Left renal cortex interstitium (tissue), 4 donors: Measurements from ENCODE around the gene LARP6. TPM values are rescaled to one million over a fixed set of nuclear protein-coding genes. Genes with fewer than 3 reads are reported as not detected.

Experiments used
- DNase-seq, 4 donors: peaks; one replicate each; pipeline ENCODE4 v3.0.0-alpha.2; 2013; ENCODE audit warnings: low read depth in 4 of 4, low spot score in 2 of 4, missing footprints in 1 of 4
- polyA plus RNA-seq, 4 donors: library from polyadenylated mRNA; unstranded; fragments of 120-200 nt; gene quantifications; one replicate each; pipeline ENCODE4 v1.2.1, GENCODE V29; 2013; ENCODE audit not compliant: insufficient read length in 4 of 4

Gene LARP6
- polyA plus RNA-seq, 4 donors, result 13.8 to 23.4 (median 17.3) TPM

DNA sequence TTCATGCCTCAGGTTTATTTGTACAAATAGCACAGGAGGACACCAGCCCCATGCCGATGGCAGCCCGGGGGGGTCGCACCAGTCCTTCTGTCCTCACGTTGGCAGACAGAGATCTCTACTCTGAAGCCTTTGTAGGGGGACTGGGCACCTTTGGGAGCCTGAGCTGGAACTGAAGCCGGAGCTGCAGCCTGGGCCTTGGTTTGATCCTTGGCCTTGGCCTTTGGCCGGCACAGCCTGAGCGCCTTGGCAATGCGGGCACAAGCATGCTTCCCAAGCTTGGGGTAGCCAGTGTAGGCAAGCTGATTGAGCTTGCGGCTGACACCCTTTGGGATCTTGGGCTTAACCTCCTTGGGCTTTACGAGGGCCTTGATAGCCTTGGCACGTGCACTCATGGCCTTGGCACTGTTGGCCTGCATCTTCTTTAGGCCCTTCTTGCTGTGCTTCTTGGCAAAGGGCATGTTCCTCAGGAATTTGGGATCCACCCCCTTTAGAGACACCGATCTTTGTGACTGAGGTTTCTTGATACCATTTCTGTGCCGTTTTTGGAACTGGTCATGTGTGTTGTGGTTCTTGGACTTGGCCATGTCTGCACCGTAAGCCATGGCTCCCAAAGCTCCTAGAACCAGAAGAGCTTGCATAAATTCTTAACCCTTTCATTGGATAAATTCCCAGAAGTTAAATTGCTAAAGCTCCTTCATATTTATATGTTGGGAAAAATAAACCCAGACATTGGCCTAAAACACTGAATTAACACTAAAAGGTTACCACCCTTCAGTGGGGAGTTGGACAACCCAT, 57.2 kb downstream of the LARP6 start:
- no peak for DNase-seq

DNA sequence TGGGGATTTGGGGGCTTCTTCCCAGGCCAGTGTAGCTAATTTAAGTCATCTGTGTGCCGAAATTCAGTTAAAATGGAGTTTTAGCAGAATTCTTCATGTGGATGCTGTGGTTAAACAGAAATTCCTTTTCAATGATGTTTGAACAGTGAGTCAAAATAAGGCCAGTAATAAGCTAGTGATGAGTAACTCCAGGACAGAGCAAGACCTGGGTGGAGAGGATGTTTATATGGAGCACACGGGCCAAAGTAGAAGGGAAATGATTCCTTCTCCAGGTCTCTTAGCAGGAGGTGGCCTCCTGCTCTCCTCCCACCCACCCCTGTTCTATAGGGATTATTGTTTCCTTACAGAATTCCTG, 58.7 kb downstream of the LARP6 start:
- no peak for DNase-seq

DNA sequence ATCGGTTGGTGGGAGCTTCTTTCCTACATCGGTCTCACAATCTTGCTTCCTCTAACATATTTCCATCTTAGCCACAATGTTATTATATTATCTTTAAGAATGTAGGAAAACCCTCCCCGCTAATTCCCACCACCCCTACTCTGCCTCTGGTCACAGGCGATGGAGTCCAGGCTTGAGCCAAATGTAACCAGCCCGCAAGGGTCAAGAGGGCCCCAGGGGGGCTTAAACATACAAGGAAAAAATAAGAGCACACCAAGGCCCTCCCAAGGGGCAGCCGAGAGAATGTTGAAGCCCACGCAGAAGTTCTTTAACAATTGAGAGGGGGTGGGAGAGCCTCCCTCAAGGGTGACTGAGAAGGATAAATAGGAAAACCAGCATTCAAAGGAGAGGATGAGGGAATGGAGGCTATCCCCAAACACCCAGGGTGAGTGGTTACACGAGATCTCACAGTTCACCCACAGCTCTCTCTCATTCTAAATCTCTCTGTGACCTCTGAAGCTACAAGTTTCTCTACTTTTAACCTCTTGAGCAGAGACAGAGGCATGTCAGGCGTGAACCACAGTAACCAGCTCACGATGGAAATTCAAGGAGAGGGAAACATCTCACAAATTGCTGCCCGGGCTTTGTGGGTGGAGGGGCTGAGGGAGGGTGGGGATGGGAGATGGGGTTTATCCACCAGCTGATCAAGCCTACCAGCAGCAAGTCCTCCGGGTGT, 59.2 kb downstream of the LARP6 start:
- DNase-seq, result no peak

DNA sequence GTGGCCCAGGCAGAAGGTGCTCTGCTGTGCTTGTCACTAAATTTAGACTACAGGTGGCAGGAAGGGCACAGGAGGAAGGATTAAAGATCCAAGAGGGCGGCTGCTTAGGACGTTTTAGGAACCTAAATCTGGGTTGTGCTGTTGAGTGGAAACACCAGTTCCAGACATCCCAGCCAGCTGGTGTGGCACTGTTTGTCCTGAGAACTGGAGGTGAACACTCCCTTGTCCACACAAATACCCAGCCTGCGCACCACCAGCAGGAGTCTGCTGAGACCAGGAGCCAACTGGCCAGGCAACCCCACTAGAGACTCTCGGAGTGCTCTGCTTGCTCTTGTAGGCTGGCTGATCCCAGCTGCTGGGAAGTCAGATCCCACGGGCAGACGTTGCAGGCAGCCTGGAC, 60.3 kb downstream of the LARP6 start:
- DNase-seq, result no peak

DNA sequence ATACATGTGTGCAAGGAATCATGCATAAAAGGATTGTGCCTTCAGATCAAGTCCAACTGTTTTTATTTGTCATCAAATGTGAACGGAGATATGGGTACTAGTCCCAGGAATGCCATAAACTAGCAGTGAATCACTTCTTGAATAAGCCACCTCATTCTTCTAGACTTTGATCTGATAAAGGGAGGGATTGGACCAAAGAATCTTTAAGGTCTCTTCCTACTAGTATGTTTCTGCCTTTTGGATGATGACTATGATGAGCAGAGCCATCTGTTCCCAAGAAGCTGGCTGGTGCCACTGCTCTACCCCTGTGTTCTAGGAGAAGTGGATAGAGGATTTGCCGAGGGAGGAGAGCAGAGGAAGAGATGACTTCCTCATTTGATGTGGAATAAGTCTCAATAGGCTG, 61.8 kb downstream of the LARP6 start:
- no peak for DNase-seq

DNA sequence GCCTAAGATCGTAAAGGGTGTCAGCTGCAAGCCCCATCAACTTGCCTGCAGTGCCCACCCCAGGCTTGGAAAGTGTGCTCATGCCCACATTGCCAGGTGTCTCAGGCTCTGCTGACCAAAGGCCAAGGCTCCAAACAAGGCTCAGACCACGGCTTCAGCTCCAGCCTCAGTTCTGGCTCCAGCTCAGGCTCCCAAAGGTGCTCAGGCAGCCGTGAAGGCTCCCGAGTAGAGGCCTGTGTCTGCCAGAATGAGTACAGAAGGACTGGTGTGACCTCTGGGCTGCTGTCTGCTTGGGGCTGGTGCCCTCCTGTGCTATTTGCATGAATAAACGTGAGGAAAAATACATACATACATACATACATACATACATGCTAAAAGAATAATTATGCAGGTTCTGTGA, 62.7 kb downstream of the LARP6 start:
- no peak for DNase-seq

DNA sequence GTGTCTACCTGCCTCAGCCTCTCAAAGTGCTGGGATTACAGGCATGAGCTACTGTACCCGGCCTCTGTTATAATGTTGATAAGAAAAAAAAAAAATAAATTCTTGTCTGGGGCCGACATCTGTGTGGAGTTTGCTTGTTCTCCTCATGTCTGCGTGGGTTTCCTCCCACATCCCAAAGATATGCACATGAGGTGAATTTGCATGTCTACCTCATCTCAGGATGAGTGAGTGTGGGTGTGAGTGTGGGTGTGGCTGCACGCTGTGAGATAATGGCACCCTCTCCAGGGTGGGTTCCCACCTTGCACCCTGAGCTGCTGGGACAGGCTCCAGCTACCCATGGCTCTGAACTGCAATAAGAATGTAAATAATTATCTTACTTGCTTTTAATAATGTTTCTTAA, 64.7 kb downstream of the LARP6 start:
- no peak for DNase-seq

DNA sequence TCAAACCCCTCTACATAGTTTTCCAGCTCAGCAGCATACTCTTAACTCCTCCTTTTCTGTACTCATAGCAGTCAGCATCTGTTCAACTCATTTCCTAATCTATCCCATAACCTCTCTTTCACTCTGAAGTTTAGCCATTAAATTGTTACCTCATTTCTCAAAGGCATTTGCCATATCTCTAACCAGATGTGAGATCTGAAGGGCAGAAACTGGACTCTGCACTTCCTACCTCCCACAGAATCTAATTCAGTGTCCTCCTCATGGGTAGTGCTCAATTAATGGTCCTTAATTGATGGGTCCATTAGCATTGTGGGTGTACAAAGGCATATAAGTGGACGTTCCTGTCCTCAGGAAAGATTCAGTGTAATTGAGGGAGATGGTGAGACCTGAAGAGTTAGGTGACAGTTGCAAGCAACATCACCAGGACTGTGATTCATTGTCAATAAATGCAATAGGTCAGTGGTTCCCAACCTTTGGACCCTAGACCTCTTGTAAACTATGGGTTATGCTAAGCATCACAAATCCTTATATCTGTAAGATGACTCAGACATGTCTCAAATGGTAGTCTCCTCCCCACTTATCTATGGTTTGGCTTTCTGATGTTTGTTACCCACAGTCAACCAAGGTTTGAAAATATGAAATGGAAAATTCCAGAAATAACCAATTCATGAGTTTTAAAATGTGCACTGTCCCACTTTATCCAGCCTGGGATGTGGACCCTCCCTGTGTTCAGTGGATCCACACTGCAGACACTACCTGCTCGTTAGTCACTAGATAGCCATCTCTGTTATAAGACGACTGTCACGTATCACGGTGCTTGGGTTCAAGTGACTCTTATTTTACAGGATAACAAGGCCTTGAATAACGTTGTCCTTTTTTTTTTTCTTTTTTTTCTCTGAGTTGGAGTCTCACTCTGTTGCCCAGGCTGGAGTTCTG, 65.6 kb downstream of the LARP6 start:
- no peak for DNase-seq

DNA sequence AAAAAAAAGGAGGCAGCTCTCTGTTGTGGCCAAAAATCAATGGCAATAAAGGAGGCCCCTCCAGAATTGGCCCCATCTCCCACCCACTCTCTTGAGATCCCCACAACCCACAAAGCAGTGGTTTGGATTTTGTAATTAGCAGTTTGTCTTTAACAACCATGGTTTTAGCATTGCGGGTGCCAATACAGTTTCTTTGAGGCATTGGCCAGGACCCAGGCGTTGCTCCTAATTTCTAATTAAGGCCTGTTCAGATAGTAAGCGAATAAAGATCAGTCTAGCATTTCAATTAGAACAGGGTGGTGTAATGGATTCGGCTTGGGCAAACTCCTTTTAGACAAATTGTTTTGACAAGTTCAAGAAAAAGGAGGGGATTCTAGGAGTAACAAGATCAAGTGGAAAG, 67.0 kb downstream of the LARP6 start:
- no peak for DNase-seq

DNA sequence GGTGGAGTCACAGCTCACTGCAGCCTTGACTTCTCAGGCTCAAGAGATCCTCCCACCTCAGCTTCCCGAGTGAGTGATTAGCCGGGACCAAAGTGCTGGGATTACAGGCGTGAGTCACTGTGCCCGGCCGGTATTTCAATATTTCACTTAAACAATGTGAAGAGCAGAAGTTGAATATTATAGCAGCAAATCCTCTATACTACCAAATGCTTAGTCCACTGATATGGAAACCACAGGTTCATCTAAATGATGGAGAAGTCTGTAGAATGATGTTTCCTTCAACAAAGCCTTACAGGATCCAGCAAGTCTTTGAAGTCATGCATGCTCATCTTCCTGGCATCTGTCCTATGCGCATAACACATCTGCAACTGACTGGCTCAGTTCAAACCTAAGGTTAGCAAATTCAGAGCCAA, 70.3 kb downstream of the LARP6 start:
- DNase-seq, result no peak

DNA sequence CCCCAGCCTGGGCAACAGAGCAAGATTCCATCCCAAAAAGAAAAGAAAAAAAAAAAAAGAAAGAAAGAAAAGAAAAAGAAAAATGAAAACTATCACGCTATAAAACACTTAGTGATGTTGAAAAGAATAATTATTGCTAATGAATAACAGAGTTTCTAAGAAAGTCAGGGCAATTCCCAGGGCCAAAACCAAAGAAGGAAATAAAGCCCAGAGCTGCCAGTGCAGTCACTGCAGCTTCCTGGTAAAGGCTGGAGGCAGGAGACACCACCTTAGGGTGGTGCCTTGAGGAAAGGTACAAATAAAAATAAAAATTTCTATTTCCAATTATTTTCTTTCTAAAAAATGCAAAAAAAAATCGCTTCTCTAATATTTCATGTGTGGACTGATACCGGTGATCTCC, 70.9 kb downstream of the LARP6 start:
- no peak for DNase-seq

DNA sequence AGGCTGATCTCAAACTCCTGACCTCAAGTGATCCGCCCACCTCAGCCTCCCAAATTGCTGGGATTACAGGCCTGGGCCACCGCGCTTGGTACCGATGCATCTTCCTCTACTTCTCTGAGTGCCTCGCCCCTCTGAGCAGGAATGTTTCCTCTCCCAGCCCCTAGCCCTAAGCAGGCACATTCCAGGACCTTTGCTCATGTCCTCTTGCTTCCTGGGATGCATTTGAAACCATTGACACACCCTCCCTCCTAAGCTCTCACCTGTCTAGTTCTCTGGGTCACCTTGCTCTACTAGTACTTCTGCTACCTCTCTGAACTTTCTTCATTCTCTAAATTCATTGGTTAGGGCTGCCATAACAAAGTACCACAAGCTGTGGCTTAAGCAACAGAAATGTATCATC, 72.7 kb downstream of the LARP6 start:
- DNase-seq, result no peak

Other genes with a start within 250 kb of the LARP6 start
- 100 to 1,000 TPM in 2 of 4 donors, 10 to 100 TPM in 2; 86.6 to 131 (median 97.9) TPM for gene UACA, start 90.6 kb downstream of the LARP6 start, polyA plus RNA-seq
- gene THAP10, start 38.3 kb upstream of the LARP6 start, polyA plus RNA-seq, result 10 to 100 TPM in 1 of 4 donors, 1 to 10 TPM in 3; 7.0 to 11.1 (median 8.9) TPM
- gene LRRC49, start 38.7 kb upstream of the LARP6 start, polyA plus RNA-seq, result 10 to 100 TPM; 17.9 to 18.9 (median 18.4) TPM